ENCODE measurements around the gene FANCD2.
A peak's percentile ranks its signal among the peaks of the same experiment; 100 is the strongest.

The FANCD2 gene

DNA sequence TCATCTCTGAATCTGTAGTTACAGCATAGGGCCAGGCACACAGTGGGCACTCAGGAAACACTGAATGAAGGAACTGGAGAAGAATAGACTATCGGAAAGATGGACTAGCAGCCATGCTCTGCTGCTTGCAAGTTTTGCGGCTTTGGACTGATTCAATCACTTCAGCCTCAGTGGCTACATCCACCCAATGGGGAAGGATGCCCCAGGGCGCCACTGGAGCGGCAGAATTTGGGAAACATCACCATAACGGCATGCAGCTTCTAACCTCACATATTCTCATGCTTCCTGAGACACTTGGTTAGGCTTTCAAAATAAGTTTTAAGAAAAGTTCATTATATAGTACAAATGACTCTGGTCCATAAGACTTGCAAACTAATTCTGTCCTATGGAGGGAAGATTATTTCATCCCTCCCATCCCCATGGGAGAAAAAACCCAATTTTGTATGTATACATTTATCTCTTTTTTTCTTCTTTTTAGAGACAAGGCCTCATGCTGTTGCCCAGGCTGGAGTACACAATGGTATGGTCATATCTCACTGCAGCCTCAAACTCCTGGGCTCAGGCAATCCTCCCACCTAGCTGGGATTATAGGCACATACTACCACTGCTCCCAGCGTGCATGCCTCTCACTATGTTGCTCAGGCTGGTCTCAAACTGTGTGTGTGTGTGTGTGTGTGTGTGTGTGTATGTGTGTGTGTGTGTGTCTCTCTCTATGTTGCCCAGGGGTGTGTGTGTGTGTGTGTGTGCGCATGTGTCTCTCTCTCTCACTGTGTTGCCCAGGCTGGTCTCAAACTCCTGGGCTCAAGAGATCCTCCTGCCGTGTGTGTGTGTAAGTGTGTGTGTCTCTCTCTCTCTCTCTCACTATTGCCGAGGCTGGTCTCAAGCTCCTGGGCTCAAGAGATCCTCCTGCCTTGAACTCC, 4.1 kb upstream of the FANCD2 start:
- ATAC-seq (ENCODE audit: insufficient read depth, low read depth) (no peak), DNase-seq (no peak)
- no peak for TF ChIP-seq EZH2 (IDR thresholded peaks at IDR 0.05; ENCODE audit: borderline replicate concordance, low read depth, low read length, severe bottlenecking)
- TF ChIP-seq, protein P1, sequence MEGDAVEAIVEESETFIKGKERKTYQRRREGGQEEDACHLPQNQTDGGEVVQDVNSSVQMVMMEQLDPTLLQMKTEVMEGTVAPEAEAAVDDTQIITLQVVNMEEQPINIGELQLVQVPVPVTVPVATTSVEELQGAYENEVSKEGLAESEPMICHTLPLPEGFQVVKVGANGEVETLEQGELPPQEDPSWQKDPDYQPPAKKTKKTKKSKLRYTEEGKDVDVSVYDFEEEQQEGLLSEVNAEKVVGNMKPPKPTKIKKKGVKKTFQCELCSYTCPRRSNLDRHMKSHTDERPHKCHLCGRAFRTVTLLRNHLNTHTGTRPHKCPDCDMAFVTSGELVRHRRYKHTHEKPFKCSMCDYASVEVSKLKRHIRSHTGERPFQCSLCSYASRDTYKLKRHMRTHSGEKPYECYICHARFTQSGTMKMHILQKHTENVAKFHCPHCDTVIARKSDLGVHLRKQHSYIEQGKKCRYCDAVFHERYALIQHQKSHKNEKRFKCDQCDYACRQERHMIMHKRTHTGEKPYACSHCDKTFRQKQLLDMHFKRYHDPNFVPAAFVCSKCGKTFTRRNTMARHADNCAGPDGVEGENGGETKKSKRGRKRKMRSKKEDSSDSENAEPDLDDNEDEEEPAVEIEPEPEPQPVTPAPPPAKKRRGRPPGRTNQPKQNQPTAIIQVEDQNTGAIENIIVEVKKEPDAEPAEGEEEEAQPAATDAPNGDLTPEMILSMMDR (IDR thresholded peaks at IDR 0.05; ENCODE audit: borderline replicate concordance, extremely low read depth, low read length, poor library complexity, severe bottlenecking), result no peak
- no peak overlapping the region for H3K27ac ChIP-seq (ENCODE audit: low read length)
- no peaks in the 10 kb centered on the region for H3K9me3 ChIP-seq (ENCODE audit: insufficient read depth, low read length, severe bottlenecking)
- peaks cover 17% of the 10 kb centered on the region for H3K4me1 ChIP-seq (ENCODE audit: insufficient read depth, low read length)
- H4K20me1 ChIP-seq (ENCODE audit: insufficient read depth, low read length), result 0 out of 2 replicates have a peak, but pooled peaks cover 3% of the 10 kb centered on the region
- peaks cover 46% of the 10 kb centered on the region for H3K36me3 ChIP-seq (ENCODE audit: insufficient read depth, low read length)
- H3K79me2 ChIP-seq (ENCODE audit: insufficient read depth, low read length), result peaks cover 39% of the 10 kb centered on the region
- H3K27me3 ChIP-seq (ENCODE audit: insufficient read depth, low read length, poor library complexity), result no peaks in the 10 kb centered on the region
- no peak overlapping the region for H3K4me2 ChIP-seq (ENCODE audit: insufficient read depth, low read length)
- no peak overlapping the region for H3K9ac ChIP-seq (ENCODE audit: low read depth, low read length)
- no peak overlapping the region for H2AFZ ChIP-seq (ENCODE audit: low read depth, low read length)
- H3K4me3 ChIP-seq (ENCODE audit: low read depth in 1 of 2, low read length in 2 of 2), result no peak overlapping the region

DNA sequence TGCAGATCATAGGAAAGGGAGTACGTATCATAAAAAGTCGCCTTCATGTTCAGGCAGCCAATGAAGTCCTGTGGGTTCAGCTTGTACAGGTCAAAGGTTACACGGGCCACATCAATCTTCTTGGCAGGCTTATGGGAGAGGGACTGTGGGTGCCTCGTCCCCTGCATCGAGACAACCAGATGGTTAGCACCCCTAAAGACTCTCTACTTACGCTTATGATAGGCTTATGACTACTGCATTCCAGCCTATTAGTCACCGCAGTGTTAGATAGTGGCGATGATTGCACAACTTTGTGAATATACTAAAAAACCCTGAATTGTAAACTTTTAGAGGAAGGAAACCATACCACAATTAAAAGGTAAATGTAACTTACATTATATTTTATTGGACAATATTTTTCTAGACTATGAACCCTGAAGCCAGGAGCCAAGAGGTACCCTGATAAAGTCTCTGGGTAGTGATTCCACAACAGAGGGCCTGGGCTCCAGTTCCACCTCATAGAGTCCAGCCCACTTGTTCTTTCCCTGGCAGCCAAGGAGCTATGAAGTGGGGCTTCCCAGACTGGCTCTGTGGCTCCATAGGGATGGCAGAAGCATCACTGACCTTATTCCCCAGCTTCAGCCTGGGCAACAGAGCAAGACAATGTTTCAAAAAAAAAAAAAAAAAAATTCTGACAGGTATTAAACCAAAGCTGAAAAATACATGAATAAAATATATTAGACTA, 2.5 kb upstream of the FANCD2 start:
- no peak overlapping the region for H3K27ac ChIP-seq (ENCODE audit: low read length)

DNA sequence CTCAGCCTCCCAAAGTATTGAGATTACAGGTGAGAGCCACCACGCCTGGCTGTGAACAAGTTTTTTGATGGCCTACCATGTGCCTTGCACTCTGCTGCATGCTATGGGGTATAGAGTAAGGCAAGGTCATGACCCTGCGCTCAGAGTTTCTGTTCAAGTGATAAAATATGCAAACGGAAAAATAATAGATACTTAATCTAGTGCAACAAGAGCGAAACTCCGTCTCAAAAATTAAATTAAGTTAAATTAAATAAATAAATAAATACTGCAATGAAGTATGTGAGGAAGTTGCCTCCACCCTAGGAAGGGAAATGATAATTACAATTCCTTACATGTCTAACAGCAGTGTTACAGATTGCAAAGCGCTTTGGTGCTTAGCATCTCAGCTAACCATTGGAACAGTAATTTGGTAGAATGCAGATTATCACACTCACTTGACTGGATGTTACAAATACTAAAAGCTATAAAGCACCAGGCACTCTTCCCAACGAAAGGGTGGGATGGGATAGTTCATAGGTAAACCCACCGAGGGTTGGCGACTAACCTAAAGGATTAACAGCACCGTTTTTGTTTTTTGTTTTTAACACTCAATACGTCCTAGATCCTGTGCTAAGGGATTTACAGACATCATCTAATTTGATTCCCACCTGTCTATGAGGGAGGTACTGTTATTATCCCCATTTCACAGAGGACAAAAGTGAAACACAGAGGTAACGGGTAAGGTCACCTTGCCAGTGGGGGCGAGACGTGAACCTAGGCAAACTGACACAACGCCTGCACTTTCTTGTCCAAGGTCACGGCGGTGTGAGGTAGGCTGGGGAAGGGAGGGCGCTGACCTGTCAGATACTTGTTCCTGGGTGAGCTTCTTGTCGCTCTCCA, 793 bp upstream of the FANCD2 start:
- no peak for DNase-seq
- H3K9ac ChIP-seq (ENCODE audit: low read depth, low read length), result peak overlapping the region; percentile 78
- no peaks in the 10 kb centered on the region for H4K20me1 ChIP-seq (ENCODE audit: insufficient read depth, low read length)
- peaks cover 58% of the 10 kb centered on the region for H3K36me3 ChIP-seq (ENCODE audit: insufficient read depth, low read length)
- TF ChIP-seq EZH2 (IDR thresholded peaks at IDR 0.05; ENCODE audit: borderline replicate concordance, low read depth, low read length, severe bottlenecking), result no peak
- TF ChIP-seq, protein P1 (IDR thresholded peaks at IDR 0.05; ENCODE audit: borderline replicate concordance, extremely low read depth, low read length, poor library complexity, severe bottlenecking), result no peak
- peak overlapping the region; percentile 93 for H3K27ac ChIP-seq (ENCODE audit: low read length)
- H3K27me3 ChIP-seq (ENCODE audit: insufficient read depth, low read length, poor library complexity), result no peaks in the 10 kb centered on the region
- H3K4me1 ChIP-seq (ENCODE audit: insufficient read depth, low read length), result peaks cover 43% of the 10 kb centered on the region
- no peaks in the 10 kb centered on the region for H3K9me3 ChIP-seq (ENCODE audit: insufficient read depth, low read length, severe bottlenecking)
- no peak for ATAC-seq (ENCODE audit: insufficient read depth, low read depth)
- H2AFZ ChIP-seq (ENCODE audit: low read depth, low read length), result peak overlapping the region; percentile 91
- H3K4me2 ChIP-seq (ENCODE audit: insufficient read depth, low read length), result peak overlapping the region; percentile 79
- peaks cover 71% of the 10 kb centered on the region for H3K79me2 ChIP-seq (ENCODE audit: insufficient read depth, low read length)
- H3K4me3 ChIP-seq (ENCODE audit: low read depth in 1 of 2, low read length in 2 of 2), result peak overlapping the region; percentile 80 to 82

More for the DNA sequence above, 2.5 kb upstream of the FANCD2 start:
- H3K4me1 ChIP-seq (ENCODE audit: insufficient read depth, low read length), result peaks cover 32% of the 10 kb centered on the region
- no peaks in the 10 kb centered on the region for H3K9me3 ChIP-seq (ENCODE audit: insufficient read depth, low read length, severe bottlenecking)
- H4K20me1 ChIP-seq (ENCODE audit: insufficient read depth, low read length), result no peaks in the 10 kb centered on the region
- no peak overlapping the region for H2AFZ ChIP-seq (ENCODE audit: low read depth, low read length)
- no peak overlapping the region for H3K9ac ChIP-seq (ENCODE audit: low read depth, low read length)
- peaks cover 54% of the 10 kb centered on the region for H3K79me2 ChIP-seq (ENCODE audit: insufficient read depth, low read length)
- peak overlapping the region; percentile 12; the same call in 1 of the 2 replicates for H3K4me2 ChIP-seq (ENCODE audit: insufficient read depth, low read length)
- H3K27me3 ChIP-seq (ENCODE audit: insufficient read depth, low read length, poor library complexity), result no peaks in the 10 kb centered on the region
- TF ChIP-seq, protein P1 (IDR thresholded peaks at IDR 0.05; ENCODE audit: borderline replicate concordance, extremely low read depth, low read length, poor library complexity, severe bottlenecking), result no peak
- TF ChIP-seq EZH2 (IDR thresholded peaks at IDR 0.05; ENCODE audit: borderline replicate concordance, low read depth, low read length, severe bottlenecking), result no peak
- DNase-seq (no peak), ATAC-seq (ENCODE audit: insufficient read depth, low read depth) (no peak)
- H3K36me3 ChIP-seq (ENCODE audit: insufficient read depth, low read length), result peaks cover 50% of the 10 kb centered on the region
- no peak overlapping the region for H3K4me3 ChIP-seq (ENCODE audit: low read depth in 1 of 2, low read length in 2 of 2)

All from DND-41 (cell line).